IMR-90 (cell line): ENCODE results near the gene GRIK5. TPM values are rescaled to one million over a fixed set of nuclear protein-coding genes. Genes with fewer than 3 reads are reported as not detected.

ENCODE experiments used
- ATAC-seq: fragments of 200-7000 bp; cut with Tn5 transposase; 2 replicates; pipeline ENCODE4 v1.9.1; 2020; ENCODE audit warnings: low read depth, mild to moderate bottlenecking, moderate library complexity
- BruUV-seq: library from RNA; stranded (reverse); fragments of 400-500 nt; replicated peaks from 2 replicates; lab custom pipeline; 2021; lab: Mats Ljungman, UMichigan
- CTCF ChIA-PET: fragments of 300-600 bp; formaldehyde crosslinking; extraction: SDS; loops from one replicate; lab custom pipeline; 2021; ENCODE audit warnings: antibody characterized with exemption; lab: Yijun Ruan, JAX
- POLR2A ChIA-PET: fragments of 300-600 bp; sonication (Branson Sonifier 250); formaldehyde crosslinking; loops from one replicate; lab custom pipeline; 2022; ENCODE audit warnings: antibody characterized with exemption; ENCODE audit not compliant: unreplicated experiment; lab: Charles Lee
- DNase-seq: peaks from one replicate; pipeline ENCODE4 v3.0.0; 2013
- H2AFZ ChIP-seq: replicated peaks from 2 replicates; pipeline ENCODE3; 2013; ENCODE audit warnings: low read length, mild to moderate bottlenecking; ENCODE audit not compliant: poor library complexity
- H2AK5ac ChIP-seq: 2 replicates; pipeline ENCODE4 v1.6.1; 2013; ENCODE audit warnings: low read depth, low read length, inconsistent platforms
- H2AK9ac ChIP-seq: replicated peaks from 2 replicates; pipeline ENCODE3; 2013; ENCODE audit warnings: mild to moderate bottlenecking, low read depth, low read length, moderate library complexity; ENCODE audit not compliant: poor library complexity
- H2BK120ac ChIP-seq: 2 replicates; pipeline ENCODE4 v1.6.1; 2013; ENCODE audit warnings: low read depth, low read length, inconsistent platforms
- H2BK15ac ChIP-seq: 3 replicates; pipeline ENCODE4 v1.6.1; 2013; ENCODE audit warnings: low read depth, low read length, inconsistent platforms
- H2BK20ac ChIP-seq: 2 replicates; pipeline ENCODE4 v1.6.1; 2013; ENCODE audit warnings: low read depth, mild to moderate bottlenecking, inconsistent platforms, low read length, moderate library complexity
- H2BK5ac ChIP-seq: 2 replicates; pipeline ENCODE4 v1.6.1; 2013; ENCODE audit warnings: mild to moderate bottlenecking, low read depth, low read length, inconsistent platforms; ENCODE audit not compliant: poor library complexity, severe bottlenecking
- H3K14ac ChIP-seq: replicated peaks from 2 replicates; pipeline ENCODE4 v1.6.1; 2013; ENCODE audit warnings: low read depth, low read length, inconsistent platforms
- H3K18ac ChIP-seq: 2 replicates; pipeline ENCODE4 v1.6.1; 2013; ENCODE audit warnings: low read depth, low read length, control low read depth
- H3K23ac ChIP-seq: 2 replicates; pipeline ENCODE4 v1.6.1; 2013; ENCODE audit warnings: low read depth, low read length, inconsistent platforms
- H3K27ac ChIP-seq: 2 replicates; pipeline ENCODE4 v1.5.1; 2013; ENCODE audit warnings: mild to moderate bottlenecking, control low read depth, low read length; ENCODE audit not compliant: insufficient read depth
- H3K27me3 ChIP-seq: 2 replicates; pipeline ENCODE4 v1.6.1; 2013; ENCODE audit warnings: low read length; ENCODE audit not compliant: control insufficient read depth, insufficient read depth
- H3K36me3 ChIP-seq: 2 replicates; pipeline ENCODE4 v1.6.1; 2013; ENCODE audit warnings: low read length, mixed read lengths; ENCODE audit not compliant: control insufficient read depth, insufficient read depth
- H3K4ac ChIP-seq: 2 replicates; pipeline ENCODE4 v1.6.1; 2013; ENCODE audit warnings: low read depth, low read length, inconsistent platforms
- H3K4me1 ChIP-seq: 2 replicates; pipeline ENCODE4 v1.6.1; 2013; ENCODE audit warnings: low read length, mixed read lengths; ENCODE audit not compliant: control insufficient read depth, insufficient read depth
- H3K4me2 ChIP-seq: 2 replicates; pipeline ENCODE4 v1.6.1; 2013; ENCODE audit warnings: low read depth, mild to moderate bottlenecking, control low read depth, low read length, moderate library complexity
- H3K4me3 ChIP-seq: 2 replicates; pipeline ENCODE4 v1.5.1; 2013; ENCODE audit warnings: low read depth, mild to moderate bottlenecking, control low read depth, low read length, moderate library complexity; ENCODE audit not compliant: insufficient read depth
- H3K56ac ChIP-seq: 2 replicates; pipeline ENCODE4 v1.6.1; 2013; ENCODE audit warnings: low read length, inconsistent platforms; ENCODE audit not compliant: insufficient read depth; ENCODE audit errors: extremely low read depth
- H3K79me1 ChIP-seq, 2 experiments: 2 replicates each; pipeline ENCODE4 v1.6.1; 2013; ENCODE audit warnings: low read length in 2 of 2, inconsistent platforms in 1 of 2, low read depth in 1 of 2
- H3K9ac ChIP-seq: 2 replicates; pipeline ENCODE4 v1.6.1; 2013; ENCODE audit warnings: low read depth, low read length, control low read depth
- H3K9me1 ChIP-seq: 2 replicates; pipeline ENCODE4 v1.6.1; 2013; ENCODE audit warnings: low read length, inconsistent platforms; ENCODE audit not compliant: insufficient read depth
- H3K9me3 ChIP-seq: 2 replicates; pipeline ENCODE4 v1.6.1; 2013; ENCODE audit warnings: low read length; ENCODE audit not compliant: control insufficient read depth, insufficient read depth
- H4K20me1 ChIP-seq: 2 replicates; pipeline ENCODE4 v1.6.1; 2013; ENCODE audit warnings: low read length, inconsistent platforms; ENCODE audit not compliant: insufficient read depth
- H4K5ac ChIP-seq: 2 replicates; pipeline ENCODE4 v1.6.1; 2013; ENCODE audit warnings: mild to moderate bottlenecking, low read depth, low read length, control low read depth
- H4K8ac ChIP-seq, 2 experiments: 2 replicates each; pipeline ENCODE4 v1.6.1; 2013; ENCODE audit warnings: low read depth in 2 of 2, low read length in 2 of 2, control low read depth in 1 of 2, inconsistent platforms in 1 of 2
- H4K91ac ChIP-seq: 2 replicates; pipeline ENCODE4 v1.6.1; 2013; ENCODE audit warnings: low read depth, low read length, inconsistent platforms; ENCODE audit not compliant: insufficient read depth
- BHLHE40 ChIP-seq: fragments of 150-350 bp; IDR thresholded peaks from 2 replicates; pipeline ENCODE4 v1.6.1; 2016; ENCODE audit warnings: mild to moderate bottlenecking, low read depth, low read length
- CEBPB ChIP-seq: IDR thresholded peaks from 2 replicates; pipeline ENCODE4 v1.6.1; 2012; ENCODE audit warnings: low read depth, low read length, improper control_type of control experiment
- CHD1 ChIP-seq: IDR thresholded peaks from 2 replicates; pipeline ENCODE4 v1.6.1; 2012; ENCODE audit warnings: low read depth, low read length, improper control_type of control experiment
- FOS ChIP-seq: fragments of 150-350 bp; IDR thresholded peaks from 2 replicates; pipeline ENCODE4 v1.6.1; 2016; ENCODE audit warnings: low read depth, low read length
- MAFK ChIP-seq: IDR thresholded peaks from 2 replicates; pipeline ENCODE4 v1.6.1; 2012; ENCODE audit warnings: low read depth, low read length, improper control_type of control experiment
- MAZ ChIP-seq: IDR thresholded peaks from 2 replicates; pipeline ENCODE4 v1.6.1; 2012; ENCODE audit warnings: low read depth, mild to moderate bottlenecking, low read length, improper control_type of control experiment, moderate library complexity, borderline replicate concordance
- MXI1 ChIP-seq: IDR thresholded peaks from 2 replicates; pipeline ENCODE4 v1.6.1; 2012; ENCODE audit warnings: low read depth, mild to moderate bottlenecking, low read length, moderate library complexity, borderline replicate concordance
- NFE2L2 ChIP-seq: fragments of 150-350 bp; IDR thresholded peaks from 2 replicates; pipeline ENCODE4 v1.6.1; 2016; ENCODE audit warnings: low read depth, mild to moderate bottlenecking, low read length
- POLR2A ChIP-seq: IDR thresholded peaks from 2 replicates; pipeline ENCODE4 v1.6.1; 2012; ENCODE audit warnings: mild to moderate bottlenecking, low read depth, low read length
- RCOR1 ChIP-seq: IDR thresholded peaks from 2 replicates; pipeline ENCODE4 v1.6.1; 2012; ENCODE audit warnings: mild to moderate bottlenecking, low read length, improper control_type of control experiment; ENCODE audit not compliant: insufficient replicate concordance
- RFX5 ChIP-seq: IDR thresholded peaks from 2 replicates; pipeline ENCODE4 v1.8.0; 2012; ENCODE audit warnings: low read depth, mild to moderate bottlenecking, low read length, moderate library complexity
- SMC3 ChIP-seq: fragments of 150-350 bp; IDR thresholded peaks from 2 replicates; pipeline ENCODE4 v1.6.1; 2016; ENCODE audit warnings: low read depth, mild to moderate bottlenecking, antibody characterized with exemption, low read length, moderate library complexity
- WGBS, 2 experiments: methylation state at CpG; one replicate each; pipeline versions ENCODE4 v1.1.5 to v1.1.7; 2013; ENCODE audit warnings: missing lambda C conversion rate in 2 of 2; ENCODE audit not compliant: insufficient read length in 1 of 2; ENCODE audit errors: extremely low coverage in 2 of 2; 5-methylcytosine and 5-hydroxymethylcytosine counted together
- dilution Hi-C: fragments of 300-500 bp; cut with HindIII; formaldehyde crosslinking; loops from one replicate; pipeline ENCODE4 v1.14.3; 2018; ENCODE audit warnings: low sequenced_read_pairs; ENCODE audit not compliant: unreplicated experiment
- in situ Hi-C: fragments of 300-500 bp; cut with MboI; formaldehyde crosslinking; loops from 3 replicates; pipeline ENCODE4 v1.14.3; 2019; ENCODE audit warnings: low sequenced_read_pairs, inconsistent platforms, mixed read lengths
- intact Hi-C: fragments of 100-400 bp; cut with micrococcal nuclease; formaldehyde crosslinking; loops from 2 replicates; pipeline ENCODE4 v1.10.0; 2022
- polyA plus RNA-seq, 3 experiments: library from polyadenylated mRNA; depleted of rRNA; stranded (reverse); fragments of >200 nt; gene quantifications; 2 replicates each; pipeline ENCODE4 v1.2.3, GENCODE V29; 2012; ENCODE audit warnings: low replicate concordance in 1 of 3
- total RNA-seq: library from RNA; depleted of rRNA; stranded (reverse); fragments of >200 nt; gene quantifications from 2 replicates; pipeline ENCODE4 v1.2.3, GENCODE V29; 2012
- TF ChIP-seq, protein P1 (sequence below): fragments of 150-350 bp; IDR thresholded peaks from 2 replicates; pipeline ENCODE4 v1.6.1; 2016; ENCODE audit warnings: low read depth, mild to moderate bottlenecking, low read length, moderate library complexity, borderline replicate concordance
- TF ChIP-seq, protein P2 (sequence below): fragments of 150-350 bp; IDR thresholded peaks from 2 replicates; pipeline ENCODE4 v1.6.1; 2017; ENCODE audit warnings: mild to moderate bottlenecking, antibody characterized with exemption, low read length, low read depth

The GRIK5 gene
- total and polyA plus RNA-seq, 2 of the 4 experiments (the other 2 are of a cell fraction): 0.10 TPM; not detected in 1

DNA sequence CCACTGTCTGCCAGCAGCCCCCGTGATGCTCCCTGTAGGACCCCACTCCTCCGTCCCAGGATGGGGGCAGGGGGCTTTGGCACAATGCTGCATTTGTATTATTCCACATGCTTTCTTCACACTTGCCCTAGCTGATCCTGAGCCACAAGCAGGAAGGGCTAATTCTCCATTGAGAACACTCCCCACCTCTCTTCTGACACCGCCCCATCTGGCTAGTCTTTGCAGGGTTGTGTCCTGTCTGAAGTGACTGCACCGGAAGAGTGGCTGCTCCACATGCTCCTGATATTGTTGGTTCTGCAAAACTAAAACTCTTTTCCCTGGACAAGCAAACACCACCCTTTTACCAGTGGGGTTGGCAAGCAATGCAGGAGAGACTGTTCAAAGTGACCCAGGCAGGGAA, 23.9 kb upstream of the GRIK5 start:
- Histone ChIP-seq H3K9me3 (no peaks in the 10 kb centered on the region), H2AK9ac (no peak overlapping the region), H3K18ac (no peak overlapping the region), H3K4me1 (peaks cover 4% of the 10 kb centered on the region), H2AK5ac (no peak overlapping the region), H2AFZ (peak overlapping the region; percentile 9), H2BK5ac (no peak overlapping the region), H3K79me1 (no peaks in the 10 kb centered on the region), H4K5ac (no peak overlapping the region), H3K27me3 (no peaks in the 10 kb centered on the region; the same call in 1 of the 2 replicates), H4K91ac (no peak overlapping the region), H3K27ac (no peak overlapping the region), H3K9ac (no peak overlapping the region), H2BK15ac (no peak overlapping the region), H3K14ac (no peak overlapping the region), H4K8ac (no peak overlapping the region), H3K56ac (no peak overlapping the region), H3K4me2 (no peak overlapping the region), H4K20me1 (no peaks in the 10 kb centered on the region), H3K23ac (no peak overlapping the region), H3K4me3 (no peak overlapping the region), H2BK20ac (no peak overlapping the region), H3K9me1 (no peaks in the 10 kb centered on the region; the same call in 1 of the 2 replicates), H3K36me3 (no peaks in the 10 kb centered on the region), H2BK120ac (no peak overlapping the region), H3K4ac (no peak overlapping the region)
- in situ Hi-C loops (no loop called here), intact Hi-C loops (no loop called here), dilution Hi-C loops (no loop called here)
- no TSS peak for BruUV-seq
- ChIA-PET POLR2A (no interaction called here), CTCF (interaction anchor here (1.1 kb wide), 1 partner anchor 15 kb away, joined by 4 read pairs; no protein-coding TSS in a partner anchor)
- DNase-seq: no peak
- TF ChIP-seq BHLHE40: no peak
- TF ChIP-seq, protein P1, sequence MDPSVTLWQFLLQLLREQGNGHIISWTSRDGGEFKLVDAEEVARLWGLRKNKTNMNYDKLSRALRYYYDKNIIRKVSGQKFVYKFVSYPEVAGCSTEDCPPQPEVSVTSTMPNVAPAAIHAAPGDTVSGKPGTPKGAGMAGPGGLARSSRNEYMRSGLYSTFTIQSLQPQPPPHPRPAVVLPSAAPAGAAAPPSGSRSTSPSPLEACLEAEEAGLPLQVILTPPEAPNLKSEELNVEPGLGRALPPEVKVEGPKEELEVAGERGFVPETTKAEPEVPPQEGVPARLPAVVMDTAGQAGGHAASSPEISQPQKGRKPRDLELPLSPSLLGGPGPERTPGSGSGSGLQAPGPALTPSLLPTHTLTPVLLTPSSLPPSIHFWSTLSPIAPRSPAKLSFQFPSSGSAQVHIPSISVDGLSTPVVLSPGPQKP: no peak
- no peak for TF ChIP-seq CHD1
- no peak for TF ChIP-seq MXI1
- TF ChIP-seq, protein P2, sequence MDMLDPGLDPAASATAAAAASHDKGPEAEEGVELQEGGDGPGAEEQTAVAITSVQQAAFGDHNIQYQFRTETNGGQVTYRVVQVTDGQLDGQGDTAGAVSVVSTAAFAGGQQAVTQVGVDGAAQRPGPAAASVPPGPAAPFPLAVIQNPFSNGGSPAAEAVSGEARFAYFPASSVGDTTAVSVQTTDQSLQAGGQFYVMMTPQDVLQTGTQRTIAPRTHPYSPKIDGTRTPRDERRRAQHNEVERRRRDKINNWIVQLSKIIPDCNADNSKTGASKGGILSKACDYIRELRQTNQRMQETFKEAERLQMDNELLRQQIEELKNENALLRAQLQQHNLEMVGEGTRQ: no peak
- TF ChIP-seq POLR2A: no peak
- no peak for TF ChIP-seq MAZ
- TF ChIP-seq NFE2L2: no peak
- TF ChIP-seq RCOR1: no peak
- no peak for TF ChIP-seq MAFK
- TF ChIP-seq SMC3: no peak
- no peak for TF ChIP-seq CEBPB
- TF ChIP-seq FOS: no peak
- TF ChIP-seq RFX5: no peak
- no peak for ATAC-seq
- WGBS, 2 experiments: no CpG with 5 or more reads among the region's 4 CpGs
